ENCODE measurements around the gene ZFAND4. TPM values are rescaled to one million over a fixed set of nuclear protein-coding genes. Genes with fewer than 3 reads are reported as not detected.

The ZFAND4 gene
- total and polyA plus RNA-seq, 4 donors = 3.2 to 15.7 (median 8.0) TPM

GRCh38 chr10:45652511-45652910, 20.1 kb downstream of the ZFAND4 start:
- DNase-seq (ENCODE audit: low spot score) = no peak
- Histone ChIP-seq H3K27me3 (ENCODE audit: control insufficient read depth in 4 of 4, insufficient read depth in 4 of 4, low read length in 3 of 4) (no peaks in the 10 kb centered on the region), H3K27ac (ENCODE audit: low read depth in 1 of 2, low read length in 2 of 2) (no peak overlapping the region), H3K4me1 (ENCODE audit: control insufficient read depth in 4 of 4, insufficient read depth in 4 of 4, low read length in 3 of 4) (peaks cover 0 to 19% (median 13%) of the 10 kb centered on the region in 4 donors), H3K9ac (ENCODE audit: low read depth in 1 of 2, low read length in 2 of 2) (no peak overlapping the region), H3K4me3 (ENCODE audit: low read depth in 1 of 3, low read length in 3 of 3) (no peak overlapping the region), H3K36me3 (ENCODE audit: control insufficient read depth in 4 of 4, insufficient read depth in 3 of 4, low read depth in 1 of 4, low read length in 3 of 4) (peaks cover under 1 to 9% (median 4%) of the 10 kb centered on the region in 4 donors), H3K9me3 (ENCODE audit: control insufficient read depth in 4 of 4, low read length in 3 of 4) (no peaks in the 10 kb centered on the region)
- TF ChIP-seq GABPA (IDR thresholded peaks at IDR 0.05 in 1 of 2, conservative IDR thresholded peaks at IDR 0.05 in 1 of 2) (no peak), HNF4A (conservative IDR thresholded peaks at IDR 0.05) (no peak), REST (IDR thresholded peaks at IDR 0.05) (no peak), ATF3 (IDR thresholded peaks at IDR 0.05) (no peak), TAF1 (conservative IDR thresholded peaks at IDR 0.05) (no peak), JUND (IDR thresholded peaks at IDR 0.05) (no peak), RAD21 (IDR thresholded peaks at IDR 0.05) (no peak), CTCF (IDR thresholded peaks at IDR 0.05; ENCODE audit: low read depth, low read length, missing input control) (no peak), SP1 (IDR thresholded peaks at IDR 0.05) (no peak)
- 95% methylated on average over 1 of the region's 1 CpG for WGBS

- no peak overlapping the region for H3K27ac ChIP-seq (ENCODE audit: low read depth in 1 of 2, low read length in 2 of 2)
- WGBS = 30% methylated on average over 2 of the region's 2 CpGs
- H3K36me3 ChIP-seq (ENCODE audit: control insufficient read depth in 4 of 4, insufficient read depth in 3 of 4, low read depth in 1 of 4, low read length in 3 of 4) = peaks cover 2 to 22% (median 11%) of the 10 kb centered on the region in 4 donors
- H3K4me1 ChIP-seq (ENCODE audit: control insufficient read depth in 4 of 4, insufficient read depth in 4 of 4, low read length in 3 of 4) = peaks cover 0 to 16% (median 12%) of the 10 kb centered on the region in 4 donors
- H3K9me3 ChIP-seq (ENCODE audit: control insufficient read depth in 4 of 4, low read length in 3 of 4) = no peaks in the 10 kb centered on the region
- no peak overlapping the region for H3K4me3 ChIP-seq (ENCODE audit: low read depth in 1 of 3, low read length in 3 of 3)
- H3K9ac ChIP-seq (ENCODE audit: low read depth in 1 of 2, low read length in 2 of 2) = no peak overlapping the region
- H3K27me3 ChIP-seq (ENCODE audit: control insufficient read depth in 4 of 4, insufficient read depth in 4 of 4, low read length in 3 of 4) = no peaks in the 10 kb centered on the region
- DNase-seq (ENCODE audit: low spot score) = no peak
- TF ChIP-seq SP1 (IDR thresholded peaks at IDR 0.05) (no peak), NR2F2 (IDR thresholded peaks at IDR 0.05) (no peak), FOXA1 (IDR thresholded peaks at IDR 0.05) (no peak), EGR1 (IDR thresholded peaks at IDR 0.05; ENCODE audit: low read depth in 2 of 2) (peak in 1 of 2 donors; percentile 30), MAX (IDR thresholded peaks at IDR 0.05) (no peak), CTCF (IDR thresholded peaks at IDR 0.05; ENCODE audit: low read depth, low read length, missing input control) (no peak), HNF4A (conservative IDR thresholded peaks at IDR 0.05) (peak in 1 of 2 donors; percentile 15), TAF1 (conservative IDR thresholded peaks at IDR 0.05) (no peak), JUND (IDR thresholded peaks at IDR 0.05) (peak; percentile 17 to 19), ATF3 (IDR thresholded peaks at IDR 0.05) (no peak), REST (IDR thresholded peaks at IDR 0.05) (no peak), FOXA2 (IDR thresholded peaks at IDR 0.05) (no peak), YY1 (IDR thresholded peaks at IDR 0.05) (no peak), HNF4G (IDR thresholded peaks at IDR 0.05) (no peak), ZBTB33 (IDR thresholded peaks at IDR 0.05) (no peak), RAD21 (IDR thresholded peaks at IDR 0.05) (peak in 1 of 2 donors; percentile 13), GABPA (IDR thresholded peaks at IDR 0.05 in 1 of 2, conservative IDR thresholded peaks at IDR 0.05 in 1 of 2) (no peak)
These were observed 23.3 kb downstream of the ZFAND4 start for GRCh38 chr10:45649296-45649695.

All from liver (tissue), 9 donors.